ENCODE results near the gene MAF.

Gene MAF

DNA sequence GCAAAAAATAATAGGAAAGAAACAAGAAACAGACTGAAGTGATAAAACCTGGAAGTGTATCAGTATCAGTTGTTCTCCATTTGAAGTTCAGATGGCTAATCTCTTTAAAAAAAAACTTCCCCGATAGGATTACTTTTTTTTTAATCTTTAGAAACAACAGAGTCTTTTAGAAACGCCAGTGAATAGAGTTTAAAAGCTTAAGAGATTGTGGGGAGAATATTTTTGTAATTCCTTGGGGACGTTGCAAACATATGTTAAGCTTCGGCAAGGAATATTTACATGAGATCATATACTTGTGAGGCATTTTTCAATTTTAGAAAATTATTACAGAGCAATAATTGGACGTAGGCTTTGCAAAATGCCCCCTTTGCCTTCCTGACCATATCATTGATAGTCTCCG is 13.2 kb downstream of the MAF start:
- H3K36me3 Mint-ChIP-seq (ENCODE audit: low read depth) = no peaks in the 10 kb centered on the region
- no peaks in the 10 kb centered on the region for H3K4me1 Mint-ChIP-seq (ENCODE audit: low read depth)
- H3K27me3 Mint-ChIP-seq = peaks cover 65% of the 10 kb centered on the region
- no peak overlapping the region for H3K4me3 Mint-ChIP-seq
- H3K9me3 Mint-ChIP-seq = no peaks in the 10 kb centered on the region
- H3K27ac Mint-ChIP-seq = no peak overlapping the region

DNA sequence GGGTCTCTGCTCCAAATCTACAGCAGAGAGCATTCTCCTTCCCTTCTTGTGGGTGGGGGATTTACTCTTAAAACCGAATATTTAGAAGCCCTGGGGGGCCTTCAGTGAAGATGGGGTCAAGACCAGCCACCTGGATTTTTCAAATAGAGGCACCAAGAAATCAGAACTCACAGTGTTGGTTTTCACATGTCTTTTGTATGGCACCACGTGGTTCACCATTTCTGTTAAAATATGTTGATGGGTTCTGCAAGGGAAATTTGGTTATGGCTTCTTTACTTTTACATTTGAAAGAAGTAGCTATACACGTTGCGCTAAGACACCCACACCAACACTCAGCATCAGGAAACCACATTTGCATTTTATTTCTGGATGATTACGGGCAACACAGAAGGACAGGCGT is 17.7 kb downstream of the MAF start:
- Mint-ChIP-seq H3K27me3 (peaks cover 62% of the 10 kb centered on the region), H3K27ac (no peak overlapping the region), H3K4me3 (no peak overlapping the region), H3K36me3 (ENCODE audit: low read depth) (no peaks in the 10 kb centered on the region), H3K4me1 (ENCODE audit: low read depth) (no peaks in the 10 kb centered on the region), H3K9me3 (no peaks in the 10 kb centered on the region)

GRCh38 chr16:79580453-79581191 is 19.9 kb downstream of the MAF start:
- Mint-ChIP-seq H3K4me3 (no peak overlapping the region), H3K36me3 (ENCODE audit: low read depth) (no peaks in the 10 kb centered on the region), H3K27me3 (peaks cover 62% of the 10 kb centered on the region), H3K27ac (no peak overlapping the region), H3K9me3 (no peaks in the 10 kb centered on the region), H3K4me1 (ENCODE audit: low read depth) (no peaks in the 10 kb centered on the region)

GRCh38 chr16:79576602-79577001 is 23.9 kb downstream of the MAF start:
- peaks cover 48% of the 10 kb centered on the region for H3K27me3 Mint-ChIP-seq
- H3K27ac Mint-ChIP-seq = no peak overlapping the region
- H3K36me3 Mint-ChIP-seq (ENCODE audit: low read depth) = no peaks in the 10 kb centered on the region
- H3K4me1 Mint-ChIP-seq (ENCODE audit: low read depth) = no peaks in the 10 kb centered on the region
- no peaks in the 10 kb centered on the region for H3K9me3 Mint-ChIP-seq
- H3K4me3 Mint-ChIP-seq = no peak overlapping the region

- Mint-ChIP-seq H3K9me3 (no peaks in the 10 kb centered on the region), H3K4me3 (no peak overlapping the region), H3K4me1 (ENCODE audit: low read depth) (no peaks in the 10 kb centered on the region), H3K36me3 (ENCODE audit: low read depth) (no peaks in the 10 kb centered on the region), H3K27me3 (peaks cover 37% of the 10 kb centered on the region), H3K27ac (no peak overlapping the region)
Measured at GRCh38 chr16:79573884-79574283, 26.7 kb downstream of the MAF start.

DNA sequence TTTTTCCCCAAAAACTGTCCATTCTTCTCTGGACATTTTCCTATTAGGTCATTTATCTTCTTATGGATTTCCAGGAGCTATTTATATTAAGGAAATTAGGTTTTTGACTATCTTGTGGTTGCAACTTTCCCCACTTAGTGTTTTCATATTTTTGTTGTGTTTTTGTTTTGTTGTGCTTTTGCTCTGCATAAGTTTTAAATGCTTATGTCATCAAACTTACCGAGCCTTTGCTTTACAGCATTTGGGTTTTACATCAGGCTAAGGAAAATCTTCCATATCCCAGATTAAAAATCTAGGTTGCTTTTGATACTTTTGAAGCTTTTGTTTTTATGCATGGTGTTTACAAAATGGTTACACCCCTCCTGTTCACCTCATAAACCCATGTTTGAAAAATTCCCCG is 27.5 kb downstream of the MAF start:
- no peaks in the 10 kb centered on the region for H3K9me3 Mint-ChIP-seq

GRCh38 chr16:79571903-79572535 is 28.5 kb downstream of the MAF start:
- Mint-ChIP-seq H3K27me3 (peaks cover 28% of the 10 kb centered on the region), H3K9me3 (no peaks in the 10 kb centered on the region), H3K36me3 (ENCODE audit: low read depth) (no peaks in the 10 kb centered on the region), H3K27ac (no peak overlapping the region), H3K4me1 (ENCODE audit: low read depth) (no peaks in the 10 kb centered on the region), H3K4me3 (no peak overlapping the region)

More for the DNA sequence above, 27.5 kb downstream of the MAF start:
- Mint-ChIP-seq H3K4me1 (ENCODE audit: low read depth) (no peaks in the 10 kb centered on the region), H3K36me3 (ENCODE audit: low read depth) (no peaks in the 10 kb centered on the region), H3K4me3 (no peak overlapping the region), H3K27ac (no peak overlapping the region), H3K27me3 (peaks cover 35% of the 10 kb centered on the region)

DNA sequence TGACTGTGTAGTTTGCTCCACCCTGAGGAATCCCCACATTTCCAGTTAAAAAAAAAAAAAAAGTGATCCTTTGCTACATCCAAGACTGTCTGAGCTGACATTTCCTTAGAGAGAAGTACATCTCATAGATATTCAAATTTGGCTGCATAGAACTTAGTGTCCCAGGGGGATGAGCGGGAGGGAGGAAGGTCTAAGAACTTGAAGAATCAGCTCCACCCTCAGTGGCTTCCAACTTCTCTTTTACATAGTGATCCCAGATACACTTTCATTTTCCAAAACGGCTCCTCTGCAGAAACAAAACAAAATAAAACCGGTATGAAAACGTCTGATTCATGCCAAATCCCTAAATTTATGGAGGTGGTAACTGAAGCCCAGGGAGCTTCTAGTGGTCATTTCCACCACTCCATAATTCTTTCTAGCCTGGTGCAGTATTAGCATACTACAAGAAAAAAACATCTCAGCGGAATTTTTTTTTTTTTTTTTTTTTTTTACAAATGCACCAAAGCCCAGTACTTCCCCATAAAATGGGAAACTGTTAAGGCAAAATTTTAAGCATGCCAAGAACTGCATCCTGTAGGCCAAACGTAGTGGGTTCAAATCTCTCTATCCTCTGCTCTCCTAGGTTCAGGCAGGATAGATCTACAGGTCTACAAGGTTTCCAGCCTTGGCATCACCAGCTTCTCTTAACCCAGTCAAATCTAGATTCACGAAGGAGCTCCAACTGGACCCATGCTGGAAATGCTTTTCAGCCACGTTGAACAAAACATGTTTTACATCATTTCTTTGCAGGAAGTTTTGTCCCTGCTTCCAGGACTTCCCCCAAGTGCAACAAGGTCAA is 29.3 kb downstream of the MAF start:
- H3K27ac Mint-ChIP-seq = no peak overlapping the region
- H3K4me3 Mint-ChIP-seq = no peak overlapping the region
- no peaks in the 10 kb centered on the region for H3K4me1 Mint-ChIP-seq (ENCODE audit: low read depth)
- peaks cover 28% of the 10 kb centered on the region for H3K27me3 Mint-ChIP-seq
- no peaks in the 10 kb centered on the region for H3K9me3 Mint-ChIP-seq
- no peaks in the 10 kb centered on the region for H3K36me3 Mint-ChIP-seq (ENCODE audit: low read depth)

DNA sequence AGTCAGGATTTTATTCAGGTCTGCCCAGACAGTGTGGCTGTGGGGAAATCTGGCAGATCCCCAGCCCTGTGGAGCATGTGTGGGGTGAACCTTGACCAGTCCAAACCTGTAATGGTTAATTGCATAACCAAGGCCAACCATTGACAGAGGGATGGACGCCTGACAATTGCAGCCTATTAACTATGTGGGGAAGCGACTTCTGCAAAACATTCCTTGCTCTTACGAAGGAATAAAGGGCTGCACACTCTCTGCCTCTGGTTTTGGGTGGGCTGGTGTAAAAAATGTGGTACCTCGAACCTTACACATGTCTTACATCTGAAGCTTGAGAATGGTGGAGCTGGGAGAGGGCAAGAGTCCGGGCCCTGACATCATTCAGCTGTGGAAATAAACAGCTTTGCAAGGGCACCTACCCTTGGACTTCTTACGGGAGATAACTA is 35.8 kb downstream of the MAF start:
- peaks cover 10% of the 10 kb centered on the region for H3K27me3 Mint-ChIP-seq

GRCh38 chr16:79563921-79564320 is 36.6 kb downstream of the MAF start:
- Mint-ChIP-seq H3K4me3 (no peak overlapping the region), H3K4me1 (ENCODE audit: low read depth) (no peaks in the 10 kb centered on the region), H3K27ac (no peak overlapping the region), H3K27me3 (peaks cover 10% of the 10 kb centered on the region), H3K9me3 (no peaks in the 10 kb centered on the region), H3K36me3 (ENCODE audit: low read depth) (no peaks in the 10 kb centered on the region)

More for the DNA sequence above, 35.8 kb downstream of the MAF start:
- Mint-ChIP-seq H3K4me3 (no peak overlapping the region), H3K27ac (no peak overlapping the region), H3K36me3 (ENCODE audit: low read depth) (no peaks in the 10 kb centered on the region), H3K9me3 (no peaks in the 10 kb centered on the region), H3K4me1 (ENCODE audit: low read depth) (no peaks in the 10 kb centered on the region)

GRCh38 chr16:79562166-79562823 is 38.2 kb downstream of the MAF start:
- no peaks in the 10 kb centered on the region for H3K4me1 Mint-ChIP-seq (ENCODE audit: low read depth)

DNA sequence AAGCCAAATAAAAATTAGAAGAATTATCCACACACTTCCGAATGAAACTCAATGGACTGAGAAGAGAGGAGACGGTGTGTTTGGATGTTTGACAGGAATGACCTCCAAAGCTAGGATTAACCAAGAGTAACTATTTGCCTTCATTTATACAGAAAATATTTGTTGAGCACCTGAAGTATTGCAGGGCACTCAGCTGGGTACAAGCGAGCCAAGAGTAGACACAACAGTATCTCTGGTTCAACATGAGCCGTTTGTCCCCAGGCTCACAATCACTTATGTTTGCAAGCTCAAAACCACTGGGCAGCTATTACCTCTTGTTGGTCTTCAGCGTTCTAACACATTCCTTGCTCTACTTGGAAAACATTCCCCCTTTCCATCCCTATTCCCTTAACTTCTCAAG is 38.8 kb downstream of the MAF start:
- Mint-ChIP-seq H3K36me3 (ENCODE audit: low read depth) (no peaks in the 10 kb centered on the region), H3K9me3 (no peaks in the 10 kb centered on the region), H3K27ac (no peak overlapping the region), H3K4me3 (no peak overlapping the region), H3K27me3 (peaks cover 10% of the 10 kb centered on the region), H3K4me1 (ENCODE audit: low read depth) (no peaks in the 10 kb centered on the region)

More at GRCh38 chr16:79562166-79562823, 38.2 kb downstream of the MAF start:
- peaks cover 10% of the 10 kb centered on the region for H3K27me3 Mint-ChIP-seq
- no peak overlapping the region for H3K4me3 Mint-ChIP-seq
- no peaks in the 10 kb centered on the region for H3K9me3 Mint-ChIP-seq
- no peak overlapping the region for H3K27ac Mint-ChIP-seq
- no peaks in the 10 kb centered on the region for H3K36me3 Mint-ChIP-seq (ENCODE audit: low read depth)

- H3K27ac Mint-ChIP-seq = no peak overlapping the region
- no peak overlapping the region for H3K4me3 Mint-ChIP-seq
- peaks cover 7% of the 10 kb centered on the region for H3K9me3 Mint-ChIP-seq
- H3K4me1 Mint-ChIP-seq (ENCODE audit: low read depth) = no peaks in the 10 kb centered on the region
- no peaks in the 10 kb centered on the region for H3K36me3 Mint-ChIP-seq (ENCODE audit: low read depth)
- H3K27me3 Mint-ChIP-seq = peaks cover 13% of the 10 kb centered on the region
Measured at GRCh38 chr16:79560923-79561322, 39.6 kb downstream of the MAF start.

GRCh38 chr16:79560318-79560717 is 40.2 kb downstream of the MAF start:
- no peaks in the 10 kb centered on the region for H3K4me1 Mint-ChIP-seq (ENCODE audit: low read depth)
- H3K9me3 Mint-ChIP-seq = peaks cover 7% of the 10 kb centered on the region
- H3K27me3 Mint-ChIP-seq = peaks cover 7% of the 10 kb centered on the region
- H3K27ac Mint-ChIP-seq = no peak overlapping the region
- no peaks in the 10 kb centered on the region for H3K36me3 Mint-ChIP-seq (ENCODE audit: low read depth)
- no peak overlapping the region for H3K4me3 Mint-ChIP-seq

DNA sequence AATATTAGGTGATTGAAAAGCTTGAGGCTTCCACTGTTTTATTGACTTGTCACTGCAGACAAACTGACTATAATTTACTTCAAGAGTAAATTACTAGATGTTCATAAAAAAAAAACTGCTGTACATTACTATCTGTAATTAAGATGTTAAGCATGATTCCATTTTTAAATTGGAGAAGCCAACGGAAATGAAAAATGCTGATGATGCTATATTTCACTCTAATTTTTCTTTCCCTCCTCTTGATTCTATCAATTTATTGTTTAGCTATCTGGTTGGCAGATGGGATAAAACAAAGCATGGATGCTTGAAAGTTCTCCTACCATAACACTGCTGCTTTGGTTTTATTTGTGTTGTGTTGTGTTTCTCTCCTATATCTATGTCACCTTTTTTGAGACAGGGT is 41.0 kb downstream of the MAF start:
- peaks cover 7% of the 10 kb centered on the region for H3K9me3 Mint-ChIP-seq
- no peaks in the 10 kb centered on the region for H3K36me3 Mint-ChIP-seq (ENCODE audit: low read depth)
- H3K4me3 Mint-ChIP-seq = no peak overlapping the region
- H3K4me1 Mint-ChIP-seq (ENCODE audit: low read depth) = no peaks in the 10 kb centered on the region
- peaks cover 7% of the 10 kb centered on the region for H3K27me3 Mint-ChIP-seq
- H3K27ac Mint-ChIP-seq = no peak overlapping the region

All from stimulated activated naive CD8-positive, alpha-beta T cell treated with anti-CD3 and anti-CD28 coated beads, Interleukin-15, Interleukin-2, amounts not matched to agents 100 ng/mL and 50 ng/mL, for 24 hours (primary cell).